NT2/D1 (cell line): ENCODE results near the gene GLRX.
"Not testable (repeated sequence)": the region's sequence is repeated elsewhere in the genome, so short reads cannot be mapped to it uniquely, and the experiment has no call there.

ENCODE experiments used
- DNase-seq: peaks from one replicate; pipeline ENCODE4 v3.0.0-alpha.2; 2011; ENCODE audit warnings: low read depth, low spot score
- H3K27me3 ChIP-seq: 2 replicates; pipeline ENCODE4 v1.6.0; 2011; ENCODE audit warnings: mild to moderate bottlenecking; ENCODE audit not compliant: insufficient read length, insufficient read depth
- H3K36me3 ChIP-seq: 2 replicates; pipeline ENCODE4 v1.6.1; 2011; ENCODE audit warnings: mild to moderate bottlenecking, low read length, mixed read lengths; ENCODE audit not compliant: insufficient read depth, insufficient read length
- H3K4me1 ChIP-seq: 2 replicates; pipeline ENCODE4 v1.5.1; 2011; ENCODE audit not compliant: insufficient read depth, insufficient read length
- H3K4me3 ChIP-seq: 2 replicates; pipeline ENCODE4 v1.5.1; 2011; ENCODE audit warnings: low read depth; ENCODE audit not compliant: insufficient read length
- H3K9ac ChIP-seq: 2 replicates; pipeline ENCODE4 v1.6.0; 2011; ENCODE audit warnings: low read depth; ENCODE audit not compliant: insufficient read length
- H3K9me3 ChIP-seq: 2 replicates; pipeline ENCODE4 v1.5.1; 2011; ENCODE audit warnings: mild to moderate bottlenecking, low read length; ENCODE audit not compliant: insufficient read depth
- SUZ12 ChIP-seq: IDR thresholded peaks from 2 replicates; pipeline ENCODE4 v1.6.1; 2011; ENCODE audit not compliant: insufficient read length, insufficient read depth; ENCODE audit errors: extremely low read depth
- YY1 ChIP-seq: IDR thresholded peaks from 2 replicates; pipeline ENCODE4 v1.6.1; 2011; ENCODE audit not compliant: insufficient read length, insufficient read depth
- ZNF274 ChIP-seq: IDR thresholded peaks from 2 replicates; pipeline ENCODE4 v1.6.1; 2011; ENCODE audit warnings: mild to moderate bottlenecking, low read depth, low read length

GLRX gene

DNA sequence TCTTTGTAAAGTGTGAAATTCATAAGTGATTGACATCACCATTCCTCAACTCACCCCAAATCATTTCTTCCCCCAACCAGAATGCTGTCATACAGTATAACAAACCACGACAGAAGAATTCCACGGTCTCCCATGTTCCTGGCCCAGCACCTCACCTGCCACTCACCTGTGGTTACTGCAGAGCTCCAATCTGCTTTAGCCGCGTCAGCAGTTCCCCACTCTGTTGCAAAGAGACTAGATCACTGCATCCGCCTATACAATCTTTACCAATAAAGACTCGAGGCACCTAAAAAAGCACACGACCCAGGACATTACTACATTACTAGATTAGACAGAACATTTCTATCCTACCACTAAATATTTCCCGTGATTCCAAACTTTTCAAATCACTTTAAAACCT lies 6.2 kb downstream of the GLRX start:
- Histone ChIP-seq H3K4me3 (no peak overlapping the region), H3K27me3 (no peaks in the 10 kb centered on the region), H3K9me3 (no peaks in the 10 kb centered on the region), H3K36me3 (peaks cover 16% of the 10 kb centered on the region), H3K4me1 (peaks cover 2% of the 10 kb centered on the region), H3K9ac (no peak overlapping the region)
- DNase-seq = no peak
- TF ChIP-seq SUZ12 (no peak), YY1 (no peak), ZNF274 (no peak)

DNA sequence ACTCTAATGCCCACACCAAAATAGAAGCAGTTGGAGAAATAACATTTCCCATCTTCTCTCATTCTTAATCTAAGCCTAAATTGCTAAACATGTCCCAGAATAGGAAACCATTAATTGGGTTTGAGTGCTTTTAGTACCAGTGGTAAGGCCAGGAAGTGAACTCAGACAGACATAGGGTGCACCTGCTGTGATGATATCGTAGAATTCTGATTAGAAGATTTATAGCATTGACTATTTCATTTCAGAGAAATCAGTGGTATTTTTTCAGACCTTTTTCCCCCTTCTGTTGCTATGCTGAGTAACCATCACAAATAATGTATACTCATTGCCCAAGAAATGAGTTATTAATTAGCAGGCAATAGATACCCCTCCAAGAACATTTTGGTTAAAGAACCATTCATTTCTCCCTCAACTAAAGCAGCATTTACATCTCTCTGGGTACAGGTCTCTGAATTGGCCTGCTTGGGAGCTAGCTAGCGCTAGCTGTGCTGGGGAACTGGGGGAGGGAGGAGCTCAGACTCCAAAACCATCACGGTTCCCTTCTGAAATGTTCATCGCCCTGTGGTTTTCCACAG lies 7.3 kb downstream of the GLRX start:
- no peaks in the 10 kb centered on the region for H3K4me1 ChIP-seq
- DNase-seq = no peak

DNA sequence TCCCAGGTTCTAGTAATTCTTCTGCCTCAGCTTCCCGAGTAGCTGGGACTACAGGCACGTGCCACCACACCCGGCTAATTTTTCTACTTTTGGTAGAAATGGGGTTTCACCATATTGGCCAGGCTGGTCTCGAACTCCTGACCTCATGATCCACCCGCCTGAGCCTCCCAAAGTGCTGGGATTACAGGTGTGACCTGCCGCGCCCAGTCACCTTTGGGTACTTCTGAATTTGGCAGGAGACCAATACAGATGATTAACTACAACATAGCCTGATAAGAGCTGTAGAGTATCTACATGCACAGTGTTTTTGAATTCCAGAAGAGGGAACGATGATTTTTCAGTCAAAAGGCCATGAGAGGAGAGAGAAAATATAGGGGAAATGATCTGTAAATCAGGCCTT lies 9.5 kb downstream of the GLRX start:
- not testable (repeated sequence) for H3K4me3 ChIP-seq, DNase-seq, H3K9me3 ChIP-seq, H3K9ac ChIP-seq, H3K4me1 ChIP-seq, H3K27me3 ChIP-seq
- peaks cover 16% of the 10 kb centered on the region for H3K36me3 ChIP-seq

More for the DNA sequence above, 7.3 kb downstream of the GLRX start:
- Histone ChIP-seq H3K36me3 (peaks cover 16% of the 10 kb centered on the region), H3K9ac (no peak overlapping the region), H3K27me3 (no peaks in the 10 kb centered on the region), H3K4me3 (no peak overlapping the region), H3K9me3 (no peaks in the 10 kb centered on the region)
- TF ChIP-seq YY1 (no peak), ZNF274 (no peak), SUZ12 (no peak)

DNA sequence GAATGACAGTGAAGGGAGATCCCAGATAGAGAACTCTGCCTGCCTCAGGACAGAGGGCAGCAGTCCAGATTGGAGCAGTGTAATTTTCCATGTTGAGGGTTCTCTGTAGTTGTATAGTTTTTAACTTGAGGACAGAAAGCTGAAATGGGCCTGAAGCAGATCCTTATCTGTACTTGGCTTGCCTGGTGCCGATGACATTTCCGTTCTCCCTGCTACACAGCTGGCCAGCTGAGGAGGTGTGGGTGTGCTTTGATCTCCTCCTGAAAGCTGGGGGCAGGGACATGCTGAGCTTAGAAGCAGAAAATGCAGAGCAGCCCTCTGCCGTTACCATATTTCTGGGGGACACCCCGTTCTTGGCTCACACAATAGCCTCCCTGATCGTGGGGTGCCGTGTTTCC lies 10.5 kb downstream of the GLRX start:
- Histone ChIP-seq H3K9ac (no peak overlapping the region), H3K9me3 (no peaks in the 10 kb centered on the region), H3K27me3 (no peaks in the 10 kb centered on the region), H3K4me1 (peaks cover 3% of the 10 kb centered on the region), H3K4me3 (no peak overlapping the region), H3K36me3 (peaks cover 16% of the 10 kb centered on the region)
- no peak for DNase-seq
- no peak for TF ChIP-seq ZNF274

DNA sequence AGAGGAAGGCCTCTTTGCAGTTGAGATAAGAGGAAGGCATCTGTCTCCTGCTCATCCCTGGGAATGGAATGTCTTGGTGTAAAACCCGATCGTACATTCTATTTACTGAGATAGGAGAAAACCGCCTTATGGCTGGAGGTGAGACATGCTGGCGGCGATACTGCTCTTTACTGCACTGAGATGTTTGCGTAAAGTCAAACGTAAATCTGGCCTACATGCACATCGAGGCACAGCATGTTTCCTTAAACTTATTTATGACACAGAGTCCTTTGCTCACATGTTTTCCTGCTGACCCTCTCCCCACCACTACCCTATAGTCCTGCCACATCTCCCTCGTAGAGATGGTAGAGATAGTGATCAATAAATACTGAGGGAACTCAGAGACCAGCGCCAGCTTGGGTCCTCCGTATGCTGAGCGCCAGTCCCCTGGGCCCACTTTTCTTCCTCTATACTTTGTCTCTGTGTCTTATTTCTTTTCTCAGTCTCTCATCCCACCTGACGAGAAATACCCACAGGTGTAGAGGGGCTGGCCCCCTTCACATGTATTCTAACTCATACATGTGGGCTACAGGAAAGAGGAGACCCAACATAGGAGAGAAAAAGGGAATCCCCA lies 11.0 kb downstream of the GLRX start:
- H3K9ac ChIP-seq, DNase-seq, H3K9me3 ChIP-seq, H3K4me1 ChIP-seq, H3K4me3 ChIP-seq, H3K27me3 ChIP-seq: not testable (repeated sequence)
- peaks cover 16% of the 10 kb centered on the region for H3K36me3 ChIP-seq

DNA sequence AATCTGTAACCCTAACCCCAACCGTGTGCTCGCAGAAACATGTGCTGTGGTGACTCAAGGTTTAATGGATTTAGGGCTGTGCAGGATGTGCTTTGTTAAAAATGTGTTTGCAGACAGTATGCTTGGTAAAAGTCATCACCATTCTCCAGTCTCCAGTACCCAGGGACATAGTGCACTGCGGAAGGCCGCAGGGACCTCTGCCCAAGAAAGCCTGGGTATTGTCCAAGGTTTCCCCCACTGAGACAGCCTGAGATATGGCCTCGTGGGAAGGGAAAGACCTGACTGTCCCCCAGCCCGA lies 11.5 kb downstream of the GLRX start:
- H3K36me3 ChIP-seq = peaks cover 12% of the 10 kb centered on the region
- H3K9me3 ChIP-seq, H3K27me3 ChIP-seq, H3K9ac ChIP-seq, H3K4me1 ChIP-seq, H3K4me3 ChIP-seq, DNase-seq: not testable (repeated sequence)

DNA sequence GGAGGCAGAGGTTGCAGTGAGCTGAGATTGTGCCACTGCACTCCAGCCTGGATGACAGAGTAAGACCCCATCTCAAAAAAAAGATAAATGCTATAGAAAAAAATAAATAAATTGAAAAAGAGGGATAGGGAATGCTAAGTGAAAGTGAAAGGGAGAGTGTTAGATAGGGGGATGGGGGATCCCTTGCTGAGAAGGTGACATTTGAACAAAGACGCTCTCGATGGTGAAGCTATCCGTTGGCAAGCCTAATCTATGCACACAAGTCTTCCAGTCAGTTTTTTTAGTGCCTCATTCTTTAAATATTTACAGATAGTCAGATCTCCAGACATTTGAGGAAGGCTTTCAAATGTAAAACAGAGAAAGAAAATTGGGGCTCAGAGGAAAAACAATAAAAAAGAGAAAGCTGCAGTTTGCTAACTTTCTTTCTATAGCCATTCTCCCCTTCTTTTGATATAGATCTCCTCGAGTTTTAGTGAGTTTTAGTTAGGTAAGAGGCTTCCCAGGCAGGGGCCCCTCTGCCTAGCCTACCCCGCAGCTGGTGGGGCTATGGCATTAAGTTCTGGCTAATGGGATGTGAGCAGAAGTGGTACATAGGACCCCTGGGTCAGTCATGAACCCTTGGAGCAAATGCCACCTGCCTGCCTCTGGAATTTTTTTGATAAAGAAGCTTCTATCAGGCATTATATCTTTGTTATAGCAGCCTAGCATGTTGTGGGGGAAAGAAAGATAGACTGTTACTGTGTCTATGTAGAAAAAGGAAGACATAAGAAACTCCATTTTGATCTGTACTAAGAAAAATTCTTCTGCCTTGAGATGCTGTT lies 12.0 kb downstream of the GLRX start:
- H3K4me3 ChIP-seq = no peak overlapping the region
- no peak overlapping the region for H3K9ac ChIP-seq
- DNase-seq = no peak
- no peak for TF ChIP-seq SUZ12
- TF ChIP-seq YY1 = no peak
- no peak for TF ChIP-seq ZNF274
- H3K9me3 ChIP-seq = no peaks in the 10 kb centered on the region
- peaks cover 11% of the 10 kb centered on the region for H3K36me3 ChIP-seq
- peaks cover 3% of the 10 kb centered on the region for H3K4me1 ChIP-seq
- no peaks in the 10 kb centered on the region for H3K27me3 ChIP-seq

DNA sequence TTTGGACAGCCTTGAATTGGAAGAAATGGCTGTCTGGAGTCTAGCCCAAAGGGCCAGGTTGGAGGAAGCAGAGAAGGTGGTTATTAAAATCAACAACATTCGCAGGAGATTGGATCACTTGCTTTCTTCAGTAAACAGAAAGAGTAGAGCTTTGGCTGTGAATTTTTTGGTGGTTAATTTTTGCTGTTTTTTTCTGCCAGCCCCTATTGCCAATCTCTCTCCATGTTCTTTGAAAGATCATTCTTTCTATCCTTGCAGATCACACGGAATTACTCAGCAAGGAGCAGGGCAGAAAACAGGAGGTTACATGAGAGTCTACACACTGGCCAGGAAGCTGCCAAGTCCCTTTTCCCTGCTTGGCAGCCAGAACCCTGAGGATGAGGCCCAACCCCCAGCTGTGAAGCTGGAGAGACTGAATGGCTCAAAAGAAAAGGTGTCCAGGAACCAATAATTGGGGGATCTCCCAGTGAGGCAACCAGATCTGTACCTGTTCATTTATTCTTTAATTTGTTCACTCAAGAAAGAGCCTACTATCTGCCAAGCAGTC lies 13.0 kb downstream of the GLRX start:
- DNase-seq = no peak
- peaks cover 7% of the 10 kb centered on the region; the same call in 1 of the 2 replicates for H3K9me3 ChIP-seq
- H3K36me3 ChIP-seq = peaks cover 4% of the 10 kb centered on the region
- peaks cover 3% of the 10 kb centered on the region for H3K4me1 ChIP-seq
- TF ChIP-seq ZNF274 (no peak), YY1 (no peak)
- no peak overlapping the region for H3K4me3 ChIP-seq
- no peaks in the 10 kb centered on the region for H3K27me3 ChIP-seq
- no peak overlapping the region for H3K9ac ChIP-seq
